ENCODE results near the gene ZNF165.
"Not testable (repeated sequence)": the region's sequence is repeated elsewhere in the genome, so short reads cannot be mapped to it uniquely, and the experiment has no call there.

ZNF165 gene

GRCh38 chr6:28111964-28112363 is 31.6 kb downstream of the ZNF165 start:
- H3K36me3 ChIP-seq (replicated peaks) = peaks cover 18% of the 10 kb centered on the region
- H3K27ac ChIP-seq = no peak overlapping the region
- DNase-seq = no peak
- no peak overlapping the region for H3K4me3 ChIP-seq (ENCODE audit: low read depth, low read length)
- H3K27me3 ChIP-seq (replicated peaks) = no peaks in the 10 kb centered on the region
- in situ Hi-C loops (cut with HindIII; ENCODE audit: low pct_ligation_motif_present, low sequenced_read_pairs) = no loop called here
- TF ChIP-seq CTCF (IDR thresholded peaks at IDR 0.05; ENCODE audit: low read depth, low read length, missing control alignments) = no peak

GRCh38 chr6:28115799-28116198 is 35.4 kb downstream of the ZNF165 start:
- no peaks in the 10 kb centered on the region for H3K27me3 ChIP-seq (replicated peaks)
- H3K36me3 ChIP-seq (replicated peaks) = peaks cover 37% of the 10 kb centered on the region
- no peak overlapping the region for H3K4me3 ChIP-seq (ENCODE audit: low read depth, low read length)
- TF ChIP-seq CTCF (IDR thresholded peaks at IDR 0.05; ENCODE audit: low read depth, low read length, missing control alignments) = no peak
- no peak overlapping the region for H3K27ac ChIP-seq
- no peak for DNase-seq
- in situ Hi-C loops (cut with HindIII; ENCODE audit: low pct_ligation_motif_present, low sequenced_read_pairs) = no loop called here

- Histone ChIP-seq H3K27ac (no peak overlapping the region), H3K27me3 (replicated peaks) (no peaks in the 10 kb centered on the region), H3K4me3 (ENCODE audit: low read depth, low read length) (no peak overlapping the region), H3K36me3 (replicated peaks) (peaks cover 40% of the 10 kb centered on the region)
- no peak for DNase-seq
- no peak for TF ChIP-seq CTCF (IDR thresholded peaks at IDR 0.05; ENCODE audit: low read depth, low read length, missing control alignments)
- in situ Hi-C loops (cut with HindIII; ENCODE audit: low pct_ligation_motif_present, low sequenced_read_pairs) = no loop called here
Measured at GRCh38 chr6:28117386-28118050, 37.1 kb downstream of the ZNF165 start.

GRCh38 chr6:28118217-28118616 is 37.8 kb downstream of the ZNF165 start:
- DNase-seq = no peak
- no peak for TF ChIP-seq CTCF (IDR thresholded peaks at IDR 0.05; ENCODE audit: low read depth, low read length, missing control alignments)
- Histone ChIP-seq H3K27me3 (replicated peaks) (no peaks in the 10 kb centered on the region), H3K36me3 (replicated peaks) (peaks cover 43% of the 10 kb centered on the region), H3K4me3 (ENCODE audit: low read depth, low read length) (no peak overlapping the region), H3K27ac (no peak overlapping the region)
- in situ Hi-C loops (cut with HindIII; ENCODE audit: low pct_ligation_motif_present, low sequenced_read_pairs) = no loop called here

- Histone ChIP-seq H3K27me3 (replicated peaks) (no peaks in the 10 kb centered on the region), H3K4me3 (ENCODE audit: low read depth, low read length) (no peak overlapping the region), H3K36me3 (replicated peaks) (peaks cover 25% of the 10 kb centered on the region), H3K27ac (no peak overlapping the region)
- no peak for TF ChIP-seq CTCF (IDR thresholded peaks at IDR 0.05; ENCODE audit: low read depth, low read length, missing control alignments)
- no peak for DNase-seq
- in situ Hi-C loops (cut with HindIII; ENCODE audit: low pct_ligation_motif_present, low sequenced_read_pairs) = no loop called here
Measured at GRCh38 chr6:28121876-28122275, 41.5 kb downstream of the ZNF165 start.

- in situ Hi-C loops (cut with HindIII; ENCODE audit: low pct_ligation_motif_present, low sequenced_read_pairs); H3K4me3 ChIP-seq (ENCODE audit: low read depth, low read length); H3K27me3 ChIP-seq (replicated peaks); DNase-seq; H3K27ac ChIP-seq: not testable (repeated sequence)
- peaks cover 25% of the 10 kb centered on the region for H3K36me3 ChIP-seq (replicated peaks)
Measured at GRCh38 chr6:28122283-28122682, 41.9 kb downstream of the ZNF165 start.

All from brain microvascular endothelial cell (primary cell).